ENCODE results near the gene CNTN5.
A peak's percentile ranks its signal among the peaks of the same experiment; 100 is the strongest.

Gene CNTN5

GRCh38 chr11:100003985-100004384, 983.2 kb downstream of the CNTN5 start:
- no peak for DNase-seq
- Histone ChIP-seq H3K27me3 (replicated peaks) (no peaks in the 10 kb centered on the region), H3K36me3 (replicated peaks) (no peaks in the 10 kb centered on the region), H3K4me3 (ENCODE audit: low read depth, low read length) (no peak overlapping the region), H3K27ac (no peak overlapping the region)
- no peak for TF ChIP-seq CTCF (IDR thresholded peaks at IDR 0.05; ENCODE audit: low read depth, low read length, missing control alignments)
- in situ Hi-C loops (cut with HindIII; ENCODE audit: low pct_ligation_motif_present, low sequenced_read_pairs), result no loop called here

GRCh38 chr11:100004541-100004940, 983.8 kb downstream of the CNTN5 start:
- H3K36me3 ChIP-seq (replicated peaks), result no peaks in the 10 kb centered on the region
- peak; percentile 6 for DNase-seq
- in situ Hi-C loops (cut with HindIII; ENCODE audit: low pct_ligation_motif_present, low sequenced_read_pairs), result no loop called here
- no peak overlapping the region for H3K27ac ChIP-seq
- H3K4me3 ChIP-seq (ENCODE audit: low read depth, low read length), result no peak overlapping the region
- no peak for TF ChIP-seq CTCF (IDR thresholded peaks at IDR 0.05; ENCODE audit: low read depth, low read length, missing control alignments)
- H3K27me3 ChIP-seq (replicated peaks), result no peaks in the 10 kb centered on the region

DNA sequence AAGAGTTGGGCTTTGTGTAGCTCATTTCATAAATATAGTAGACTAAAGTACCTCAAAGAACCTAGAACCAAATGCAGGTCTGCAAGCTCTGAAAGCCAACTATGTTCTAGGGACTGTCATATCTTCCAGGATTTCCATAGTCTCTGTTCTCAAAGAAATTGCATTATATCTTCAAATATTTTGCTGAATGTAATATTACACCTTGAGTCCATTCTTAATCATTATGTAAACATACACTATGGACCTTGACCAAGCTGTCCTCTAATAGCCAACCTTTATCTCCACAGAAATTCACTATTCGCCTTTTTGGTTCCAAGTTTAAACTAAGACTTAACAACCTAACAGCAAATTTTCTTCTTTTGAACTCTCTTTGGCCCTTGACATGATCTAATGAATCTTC, 987.7 kb downstream of the CNTN5 start:
- Histone ChIP-seq H3K27me3 (replicated peaks) (no peaks in the 10 kb centered on the region), H3K27ac (no peak overlapping the region), H3K4me3 (ENCODE audit: low read depth, low read length) (no peak overlapping the region), H3K36me3 (replicated peaks) (no peaks in the 10 kb centered on the region)
- no peak for TF ChIP-seq CTCF (IDR thresholded peaks at IDR 0.05; ENCODE audit: low read depth, low read length, missing control alignments)
- DNase-seq, result no peak
- in situ Hi-C loops (cut with HindIII; ENCODE audit: low pct_ligation_motif_present, low sequenced_read_pairs), result no loop called here

DNA sequence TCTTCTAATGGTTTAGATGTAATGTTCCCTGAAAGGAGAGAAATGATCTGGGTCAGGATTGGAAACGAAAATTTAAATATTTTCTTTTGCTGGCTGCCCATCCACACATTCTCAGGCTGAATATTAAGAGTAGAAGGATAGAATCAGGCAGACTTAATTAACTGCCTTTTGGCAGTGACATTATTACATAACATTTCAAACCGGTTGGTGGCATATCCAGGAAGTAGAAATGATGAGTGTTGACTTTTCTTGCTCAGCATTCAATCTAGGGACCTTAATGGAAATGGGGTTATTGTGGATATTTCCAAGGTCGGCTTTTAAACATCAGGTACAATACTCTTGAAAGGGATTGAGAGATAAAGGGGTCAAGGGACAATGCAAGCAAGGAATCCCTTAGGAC, 989.0 kb downstream of the CNTN5 start:
- no peak for TF ChIP-seq CTCF (IDR thresholded peaks at IDR 0.05; ENCODE audit: low read depth, low read length, missing control alignments)
- H3K36me3 ChIP-seq (replicated peaks), result no peaks in the 10 kb centered on the region
- no peak overlapping the region for H3K27ac ChIP-seq
- DNase-seq, result no peak
- no peaks in the 10 kb centered on the region for H3K27me3 ChIP-seq (replicated peaks)
- in situ Hi-C loops (cut with HindIII; ENCODE audit: low pct_ligation_motif_present, low sequenced_read_pairs), result no loop called here
- no peak overlapping the region for H3K4me3 ChIP-seq (ENCODE audit: low read depth, low read length)

DNA sequence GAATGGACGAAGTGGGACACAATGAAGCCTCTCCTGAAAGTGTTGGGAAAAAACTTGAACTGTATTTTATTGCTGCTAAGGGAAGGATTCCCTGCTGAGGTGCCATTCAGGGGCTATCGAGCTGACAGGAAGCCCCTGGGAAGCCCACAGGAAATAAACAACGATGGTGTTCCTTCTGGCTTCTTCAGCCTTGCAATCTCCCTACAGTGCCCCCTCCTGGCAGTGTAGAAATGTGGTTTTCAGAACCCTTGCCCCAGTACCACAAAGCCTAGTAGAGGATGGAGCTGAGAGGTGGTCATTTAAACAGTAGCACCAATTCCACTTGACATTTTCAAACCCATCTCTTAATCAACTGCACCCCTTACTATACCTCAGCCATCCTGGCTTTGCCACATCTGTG, 989.6 kb downstream of the CNTN5 start:
- H3K36me3 ChIP-seq (replicated peaks), result no peaks in the 10 kb centered on the region
- H3K27ac ChIP-seq, result no peak overlapping the region
- H3K27me3 ChIP-seq (replicated peaks), result no peaks in the 10 kb centered on the region
- peak; percentile 14 for TF ChIP-seq CTCF (IDR thresholded peaks at IDR 0.05; ENCODE audit: low read depth, low read length, missing control alignments)
- in situ Hi-C loops (cut with HindIII; ENCODE audit: low pct_ligation_motif_present, low sequenced_read_pairs), result no loop called here
- no peak overlapping the region for H3K4me3 ChIP-seq (ENCODE audit: low read depth, low read length)
- DNase-seq, result no peak

GRCh38 chr11:100011697-100012096, 990.9 kb downstream of the CNTN5 start:
- no peak overlapping the region for H3K4me3 ChIP-seq (ENCODE audit: low read depth, low read length)
- in situ Hi-C loops (cut with HindIII; ENCODE audit: low pct_ligation_motif_present, low sequenced_read_pairs), result no loop called here
- no peak overlapping the region for H3K27ac ChIP-seq
- DNase-seq, result no peak
- no peaks in the 10 kb centered on the region for H3K27me3 ChIP-seq (replicated peaks)
- no peak for TF ChIP-seq CTCF (IDR thresholded peaks at IDR 0.05; ENCODE audit: low read depth, low read length, missing control alignments)
- no peaks in the 10 kb centered on the region for H3K36me3 ChIP-seq (replicated peaks)
